GM12878 (cell line): Measurements from ENCODE around the gene CERKL. TPM values are rescaled to one million over a fixed set of nuclear protein-coding genes. Genes with fewer than 3 reads are reported as not detected.

Experiments
- ATAC-seq: fragments of 200-7000 bp; cut with Tn5 transposase; 3 replicates; pipeline ENCODE4 v1.9.1; 2020; ENCODE audit warnings: mild to moderate bottlenecking, moderate library complexity
- BruUV-seq: library from RNA; stranded (reverse); fragments of 400-500 nt; replicated peaks from 2 replicates; lab custom pipeline; 2021; lab: Mats Ljungman, UMichigan
- CTCF ChIA-PET: fragments of 300-600 bp; sonication (Branson Sonifier 250); formaldehyde crosslinking; extraction: SDS; loops from one replicate; lab custom pipeline; 2021; ENCODE audit warnings: inconsistent platforms; lab: Yijun Ruan, JAX
- POLR2A ChIA-PET: fragments of 350-600 bp; formaldehyde crosslinking; extraction: SDS; loops from one replicate; lab custom pipeline; 2021; ENCODE audit warnings: inconsistent platforms; lab: Charles Lee
- RAD21 ChIA-PET: fragments of 300-600 bp; sonication (Branson Sonifier 250); formaldehyde crosslinking; loops from one replicate; lab custom pipeline; 2023; ENCODE audit warnings: antibody characterized with exemption; ENCODE audit not compliant: unreplicated experiment; lab: Charles Lee
- SMC1A ChIA-PET: fragments of 300-600 bp; sonication (Branson Sonifier 250); formaldehyde crosslinking; loops from one replicate; lab custom pipeline; 2023; ENCODE audit not compliant: unreplicated experiment, uncharacterized antibody; lab: Charles Lee
- DNase-seq: peaks from one replicate; pipeline ENCODE4 v3.0.0-alpha.2; 2011; ENCODE audit warnings: low read depth, low spot score
- FAIRE-seq: peaks from 3 replicates; lab custom pipeline; 2011; peaks lifted over from hg19 to GRCh38; lab: Jason Lieb, UNC
- H2AFZ ChIP-seq: 2 replicates; pipeline ENCODE4 v1.6.0; 2011; ENCODE audit warnings: low read depth, low read length, control low read depth; ENCODE audit not compliant: control insufficient read depth
- H3K27ac ChIP-seq: 2 replicates; pipeline ENCODE4 v1.5.1; 2011; ENCODE audit warnings: control low read depth; ENCODE audit not compliant: control insufficient read depth, insufficient read depth
- H3K27me3 ChIP-seq, 2 experiments: replicated peaks in 1 of 2; 2 replicates each; pipeline versions ENCODE4 v1.6.0 to v1.6.1; 2011; ENCODE audit warnings: low read length in 1 of 2; ENCODE audit not compliant: control insufficient read depth in 2 of 2, insufficient read depth in 2 of 2
- H3K36me3 ChIP-seq, 2 experiments: 2 replicates each; pipeline ENCODE4 v1.5.1; 2011; ENCODE audit warnings: low read length in 1 of 2; ENCODE audit not compliant: control insufficient read depth in 2 of 2, insufficient read depth in 2 of 2
- H3K4me1 ChIP-seq: 2 replicates; pipeline ENCODE4 v1.6.1; 2011; ENCODE audit warnings: mild to moderate bottlenecking, low read length, moderate library complexity, mixed read lengths; ENCODE audit not compliant: control insufficient read depth, insufficient read depth
- H3K4me2 ChIP-seq: 2 replicates; pipeline ENCODE4 v1.6.0; 2011; ENCODE audit warnings: control low read depth; ENCODE audit not compliant: control insufficient read depth, insufficient read depth
- H3K4me3 ChIP-seq: fragments of 200-600 bp; sonication (generic); 2 replicates; pipeline ENCODE4 v1.5.1; 2016
- H3K79me2 ChIP-seq: 2 replicates; pipeline ENCODE4 v1.6.0; 2011; ENCODE audit warnings: low read length; ENCODE audit not compliant: control insufficient read depth, insufficient read depth
- H3K9ac ChIP-seq: 2 replicates; pipeline ENCODE4 v1.8.0; 2011; ENCODE audit warnings: low read length, control low read depth, mixed read lengths; ENCODE audit not compliant: control insufficient read depth, insufficient read depth
- H3K9me3 ChIP-seq: replicated peaks from 3 replicates; pipeline ENCODE4 v1.5.1; 2011; ENCODE audit warnings: mild to moderate bottlenecking, low read length; ENCODE audit not compliant: control insufficient read depth, insufficient read depth
- H4K20me1 ChIP-seq: 2 replicates; pipeline ENCODE4 v1.6.0; 2011; ENCODE audit not compliant: control insufficient read depth, insufficient read depth
- MEF2A ChIP-seq: IDR thresholded peaks from 2 replicates; pipeline ENCODE4 v1.6.1; 2011; ENCODE audit warnings: low read depth, mild to moderate bottlenecking, low read length, moderate library complexity; ENCODE audit not compliant: insufficient read depth
- MXI1 ChIP-seq: fragments of 150-350 bp; IDR thresholded peaks from 2 replicates; pipeline ENCODE4 v1.6.1; 2011; ENCODE audit warnings: low read depth, mild to moderate bottlenecking, inconsistent platforms, low read length, improper control_type of control experiment
- whole genome bisulfite sequencing: methylation state at CpG from one replicate; pipeline ENCODE4 v1.1.6; 2016; ENCODE audit warnings: low lambda C conversion rate; ENCODE audit not compliant: insufficient replicate concordance, insufficient coverage; ENCODE audit errors: missing lambda C conversion rate; 5-methylcytosine and 5-hydroxymethylcytosine counted together
- in situ Hi-C: fragments of 300-500 bp; cut with MboI; formaldehyde crosslinking; loops from 9 replicates; pipeline ENCODE4 v1.14.3; 2018; ENCODE audit warnings: mixed read lengths
- intact Hi-C: fragments of 100-400 bp; cut with micrococcal nuclease; formaldehyde crosslinking; loops from one replicate; pipeline ENCODE4 v1.14.2; 2022; ENCODE audit not compliant: unreplicated experiment
- polyA plus RNA-seq, 11 experiments: library from polyadenylated mRNA; depleted of rRNA in 4 of 11; unstranded in 6 of 11; stranded (reverse) in 5 of 11; fragments of >200 nt; fragmentation: Nextera tagmentation in 4 of 11; fragmentation: Illumina TruSeq in 1 of 11; extraction: Ambion mirVana in 4 of 11; extraction: Trizol in 1 of 11; gene quantifications; 1 replicate in 1 of 11; 2 replicates in 10 of 11; pipeline versions ENCODE4 v1.2.1 to v1.2.3, GENCODE V29; 2011 to 2016; ENCODE audit warnings: inconsistent platforms in 2 of 11, missing spikeins in 2 of 11, low read depth in 1 of 11
- total RNA-seq, 4 experiments: library from RNA; depleted of rRNA in 3 of 4; stranded (reverse); fragments of >200 nt in 3 of 4; fragmentation: Illumina TruSeq in 1 of 4; extraction: Trizol in 1 of 4; gene quantifications; 2 replicates each; pipeline versions ENCODE4 v1.2.1 to v1.2.3, GENCODE V29; 2013 to 2021
- TF ChIP-seq, protein P1 (sequence below): fragments of 450-650 bp; IDR thresholded peaks from 2 replicates; pipeline ENCODE4 v1.6.1; 2018; ENCODE audit warnings: borderline replicate concordance, mild to moderate bottlenecking; ENCODE audit not compliant: partially characterized antibody
- TF ChIP-seq, protein P2 (sequence below): IDR thresholded peaks from 2 replicates; pipeline ENCODE4 v1.6.1; 2012; ENCODE audit warnings: improper control_type of control experiment, low read depth, low read length; ENCODE audit not compliant: insufficient replicate concordance
- TF ChIP-seq, protein P3 (sequence below): fragments of 450-650 bp; formaldehyde crosslinking; IDR thresholded peaks from 2 replicates; pipeline ENCODE4 v1.5.0; 2022; ENCODE audit warnings: mild to moderate bottlenecking, missing genetic modification characterization

CERKL gene
- total and polyA plus RNA-seq, 10 of the 15 experiments (the other 5 are each of a cell fraction or from before 2014, with no cell fraction given), result 0.05 to 23.0 (median 6.0) TPM; not detected in 2

- ChIA-PET POLR2A (interaction anchor here (0.7 kb wide), 1 partner anchor 161 kb away, joined by 3 read pairs; no protein-coding TSS in a partner anchor), SMC1A (interaction anchor here (0.7 to 1.7 kb wide), 6 partner anchors 12 to 216 kb away, joined by 3 to 5 read pairs (median 4); no protein-coding TSS in a partner anchor), RAD21 (interaction anchor here (1.4 kb wide), 1 partner anchor 214 kb away, joined by 5 read pairs; no protein-coding TSS in a partner anchor), CTCF (interaction anchor here (0.5 to 1.9 kb wide), 7 partner anchors 10 to 729 kb away, joined by 3 to 10 read pairs (median 4); no protein-coding TSS in a partner anchor)
- Histone ChIP-seq H3K27me3 (no peaks in the 10 kb centered on the region), H3K4me2 (no peak overlapping the region), H3K79me2 (no peaks in the 10 kb centered on the region), H3K9ac (no peak overlapping the region), H4K20me1 (no peaks in the 10 kb centered on the region), H3K4me1 (no peaks in the 10 kb centered on the region), H3K27ac (no peak overlapping the region), H3K4me3 (no peak overlapping the region), H3K9me3 (no peaks in the 10 kb centered on the region), H3K36me3 (peaks cover 0 to 20% of the 10 kb centered on the region in 2 experiments; a peak in 3 of 4 replicates), H2AFZ (no peak overlapping the region)
- WGBS, result 87% methylated on average over 1 of the region's 1 CpG
- FAIRE-seq (no peak), DNase-seq (no peak), ATAC-seq (no peak)
- intact Hi-C loops, result no loop called here
- no TSS peak for BruUV-seq
- in situ Hi-C loops, result no loop called here
- TF ChIP-seq, protein P1, sequence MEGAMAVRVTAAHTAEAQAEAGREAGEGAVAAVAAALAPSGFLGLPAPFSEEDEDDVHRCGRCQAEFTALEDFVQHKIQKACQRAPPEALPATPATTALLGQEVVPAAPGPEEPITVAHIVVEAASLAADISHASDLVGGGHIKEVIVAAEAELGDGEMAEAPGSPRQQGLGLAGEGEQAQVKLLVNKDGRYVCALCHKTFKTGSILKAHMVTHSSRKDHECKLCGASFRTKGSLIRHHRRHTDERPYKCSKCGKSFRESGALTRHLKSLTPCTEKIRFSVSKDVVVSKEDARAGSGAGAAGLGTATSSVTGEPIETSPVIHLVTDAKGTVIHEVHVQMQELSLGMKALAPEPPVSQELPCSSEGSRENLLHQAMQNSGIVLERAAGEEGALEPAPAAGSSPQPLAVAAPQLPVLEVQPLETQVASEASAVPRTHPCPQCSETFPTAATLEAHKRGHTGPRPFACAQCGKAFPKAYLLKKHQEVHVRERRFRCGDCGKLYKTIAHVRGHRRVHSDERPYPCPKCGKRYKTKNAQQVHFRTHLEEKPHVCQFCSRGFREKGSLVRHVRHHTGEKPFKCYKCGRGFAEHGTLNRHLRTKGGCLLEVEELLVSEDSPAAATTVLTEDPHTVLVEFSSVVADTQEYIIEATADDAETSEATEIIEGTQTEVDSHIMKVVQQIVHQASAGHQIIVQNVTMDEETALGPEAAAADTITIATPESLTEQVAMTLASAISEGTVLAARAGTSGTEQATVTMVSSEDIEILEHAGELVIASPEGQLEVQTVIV, result no peak
- TF ChIP-seq, protein P2, sequence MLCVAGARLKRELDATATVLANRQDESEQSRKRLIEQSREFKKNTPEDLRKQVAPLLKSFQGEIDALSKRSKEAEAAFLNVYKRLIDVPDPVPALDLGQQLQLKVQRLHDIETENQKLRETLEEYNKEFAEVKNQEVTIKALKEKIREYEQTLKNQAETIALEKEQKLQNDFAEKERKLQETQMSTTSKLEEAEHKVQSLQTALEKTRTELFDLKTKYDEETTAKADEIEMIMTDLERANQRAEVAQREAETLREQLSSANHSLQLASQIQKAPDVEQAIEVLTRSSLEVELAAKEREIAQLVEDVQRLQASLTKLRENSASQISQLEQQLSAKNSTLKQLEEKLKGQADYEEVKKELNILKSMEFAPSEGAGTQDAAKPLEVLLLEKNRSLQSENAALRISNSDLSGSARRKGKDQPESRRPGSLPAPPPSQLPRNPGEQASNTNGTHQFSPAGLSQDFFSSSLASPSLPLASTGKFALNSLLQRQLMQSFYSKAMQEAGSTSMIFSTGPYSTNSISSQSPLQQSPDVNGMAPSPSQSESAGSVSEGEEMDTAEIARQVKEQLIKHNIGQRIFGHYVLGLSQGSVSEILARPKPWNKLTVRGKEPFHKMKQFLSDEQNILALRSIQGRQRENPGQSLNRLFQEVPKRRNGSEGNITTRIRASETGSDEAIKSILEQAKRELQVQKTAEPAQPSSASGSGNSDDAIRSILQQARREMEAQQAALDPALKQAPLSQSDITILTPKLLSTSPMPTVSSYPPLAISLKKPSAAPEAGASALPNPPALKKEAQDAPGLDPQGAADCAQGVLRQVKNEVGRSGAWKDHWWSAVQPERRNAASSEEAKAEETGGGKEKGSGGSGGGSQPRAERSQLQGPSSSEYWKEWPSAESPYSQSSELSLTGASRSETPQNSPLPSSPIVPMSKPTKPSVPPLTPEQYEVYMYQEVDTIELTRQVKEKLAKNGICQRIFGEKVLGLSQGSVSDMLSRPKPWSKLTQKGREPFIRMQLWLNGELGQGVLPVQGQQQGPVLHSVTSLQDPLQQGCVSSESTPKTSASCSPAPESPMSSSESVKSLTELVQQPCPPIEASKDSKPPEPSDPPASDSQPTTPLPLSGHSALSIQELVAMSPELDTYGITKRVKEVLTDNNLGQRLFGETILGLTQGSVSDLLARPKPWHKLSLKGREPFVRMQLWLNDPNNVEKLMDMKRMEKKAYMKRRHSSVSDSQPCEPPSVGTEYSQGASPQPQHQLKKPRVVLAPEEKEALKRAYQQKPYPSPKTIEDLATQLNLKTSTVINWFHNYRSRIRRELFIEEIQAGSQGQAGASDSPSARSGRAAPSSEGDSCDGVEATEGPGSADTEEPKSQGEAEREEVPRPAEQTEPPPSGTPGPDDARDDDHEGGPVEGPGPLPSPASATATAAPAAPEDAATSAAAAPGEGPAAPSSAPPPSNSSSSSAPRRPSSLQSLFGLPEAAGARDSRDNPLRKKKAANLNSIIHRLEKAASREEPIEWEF, result no peak
- TF ChIP-seq, protein P3, sequence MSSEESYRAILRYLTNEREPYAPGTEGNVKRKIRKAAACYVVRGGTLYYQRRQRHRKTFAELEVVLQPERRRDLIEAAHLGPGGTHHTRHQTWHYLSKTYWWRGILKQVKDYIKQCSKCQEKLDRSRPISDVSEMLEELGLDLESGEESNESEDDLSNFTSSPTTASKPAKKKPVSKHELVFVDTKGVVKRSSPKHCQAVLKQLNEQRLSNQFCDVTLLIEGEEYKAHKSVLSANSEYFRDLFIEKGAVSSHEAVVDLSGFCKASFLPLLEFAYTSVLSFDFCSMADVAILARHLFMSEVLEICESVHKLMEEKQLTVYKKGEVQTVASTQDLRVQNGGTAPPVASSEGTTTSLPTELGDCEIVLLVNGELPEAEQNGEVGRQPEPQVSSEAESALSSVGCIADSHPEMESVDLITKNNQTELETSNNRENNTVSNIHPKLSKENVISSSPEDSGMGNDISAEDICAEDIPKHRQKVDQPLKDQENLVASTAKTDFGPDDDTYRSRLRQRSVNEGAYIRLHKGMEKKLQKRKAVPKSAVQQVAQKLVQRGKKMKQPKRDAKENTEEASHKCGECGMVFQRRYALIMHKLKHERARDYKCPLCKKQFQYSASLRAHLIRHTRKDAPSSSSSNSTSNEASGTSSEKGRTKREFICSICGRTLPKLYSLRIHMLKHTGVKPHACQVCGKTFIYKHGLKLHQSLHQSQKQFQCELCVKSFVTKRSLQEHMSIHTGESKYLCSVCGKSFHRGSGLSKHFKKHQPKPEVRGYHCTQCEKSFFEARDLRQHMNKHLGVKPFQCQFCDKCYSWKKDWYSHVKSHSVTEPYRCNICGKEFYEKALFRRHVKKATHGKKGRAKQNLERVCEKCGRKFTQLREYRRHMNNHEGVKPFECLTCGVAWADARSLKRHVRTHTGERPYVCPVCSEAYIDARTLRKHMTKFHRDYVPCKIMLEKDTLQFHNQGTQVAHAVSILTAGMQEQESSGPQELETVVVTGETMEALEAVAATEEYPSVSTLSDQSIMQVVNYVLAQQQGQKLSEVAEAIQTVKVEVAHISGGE (CRISPR knock-in tag), result no peak
- TF ChIP-seq MEF2A, result no peak
- TF ChIP-seq MXI1, result no peak
Measured at GRCh38 chr2:181517685-181518301, 139.1 kb downstream of the CERKL start.
